OCI-LY7 (cell line): ENCODE measurements around the gene ATP4A. TPM values are rescaled to one million over a fixed set of nuclear protein-coding genes. Genes with fewer than 3 reads are reported as not detected.

Source experiments
- BruUV-seq: library from RNA; stranded (reverse); fragments of 400-500 nt; replicated peaks from 2 replicates; lab custom pipeline; 2021; lab: Mats Ljungman, UMichigan
- CTCF ChIA-PET: fragments of 300-600 bp; sonication (Branson Sonifier 250); formaldehyde crosslinking; loops from one replicate; lab custom pipeline; 2022; ENCODE audit warnings: antibody characterized with exemption; ENCODE audit not compliant: unreplicated experiment; lab: Charles Lee
- POLR2A ChIA-PET: fragments of 300-600 bp; sonication (Branson Sonifier 250); formaldehyde crosslinking; loops from one replicate; lab custom pipeline; 2022; ENCODE audit warnings: antibody characterized with exemption; lab: Charles Lee
- DNase-seq: peaks from one replicate; pipeline ENCODE4 v3.0.0-alpha.2; 2015; ENCODE audit warnings: low spot score
- H2AFZ ChIP-seq: fragments of 200-600 bp; sonication (generic), shearing (Covaris generic); 2 replicates; pipeline ENCODE4 v1.6.1; 2014; ENCODE audit warnings: mild to moderate bottlenecking, antibody characterized with exemption, low read length, moderate library complexity
- H3K27ac ChIP-seq: fragments of 200-600 bp; sonication (generic); 2 replicates; pipeline ENCODE4 v1.5.1; 2014; ENCODE audit warnings: mixed run types, low read depth, mild to moderate bottlenecking, moderate library complexity, low read length, inconsistent platforms; ENCODE audit not compliant: poor library complexity, severe bottlenecking
- H3K36me3 ChIP-seq: fragments of 200-600 bp; sonication (generic); 2 replicates; pipeline ENCODE4 v1.6.1; 2014; ENCODE audit warnings: mild to moderate bottlenecking, antibody characterized with exemption, low read length, moderate library complexity, mixed read lengths; ENCODE audit not compliant: insufficient read depth
- H3K4me1 ChIP-seq: fragments of 200-600 bp; sonication (generic); 2 replicates; pipeline ENCODE4 v1.5.1; 2014; ENCODE audit warnings: mild to moderate bottlenecking, low read length; ENCODE audit not compliant: insufficient read depth, poor library complexity, severe bottlenecking
- H3K4me2 ChIP-seq: fragments of 200-600 bp; sonication (generic); 2 replicates; pipeline ENCODE4 v1.6.1; 2014; ENCODE audit warnings: mild to moderate bottlenecking, low read length
- H3K4me3 ChIP-seq: fragments of 200-600 bp; sonication (generic); 2 replicates; pipeline ENCODE4 v1.5.1; 2014; ENCODE audit warnings: mild to moderate bottlenecking, low read depth, low read length; ENCODE audit not compliant: poor library complexity, severe bottlenecking
- H3K79me2 ChIP-seq: fragments of 200-600 bp; sonication (generic); 2 replicates; pipeline ENCODE4 v1.6.1; 2016; ENCODE audit warnings: low read depth, mild to moderate bottlenecking, low read length, moderate library complexity, mixed read lengths; ENCODE audit not compliant: insufficient read depth
- H3K9me2 ChIP-seq: fragments of 200-600 bp; sonication (generic); 2 replicates; pipeline ENCODE4 v1.6.1; 2016; ENCODE audit warnings: mild to moderate bottlenecking, low read length, mixed read lengths; ENCODE audit not compliant: insufficient read depth
- H3K9me3 ChIP-seq: fragments of 200-600 bp; sonication (generic); 2 replicates; pipeline ENCODE4 v1.6.1; 2014; ENCODE audit warnings: mild to moderate bottlenecking, mixed run types, low read length, mixed read lengths
- H4K20me1 ChIP-seq: fragments of 200-600 bp; sonication (generic); 2 replicates; pipeline ENCODE4 v1.6.1; 2014; ENCODE audit warnings: mild to moderate bottlenecking, antibody characterized with exemption, low read length, moderate library complexity, mixed read lengths; ENCODE audit not compliant: insufficient read depth
- EZH2phosphoT487 ChIP-seq: fragments of 200-600 bp; sonication (generic); IDR thresholded peaks from 2 replicates; pipeline ENCODE4 v1.6.1; 2018; ENCODE audit warnings: low read depth, borderline replicate concordance, mild to moderate bottlenecking, mixed run types, antibody characterized with exemption, low read length, moderate library complexity, mixed read lengths
- intact Hi-C: fragments of 100-400 bp; cut with micrococcal nuclease; formaldehyde crosslinking; loops from one replicate; pipeline ENCODE4 v1.10.0; 2022; ENCODE audit not compliant: unreplicated experiment
- total RNA-seq, 2 experiments: library from RNA; depleted of rRNA in 1 of 2; stranded (reverse); fragments of >200 nt in 1 of 2; shearing (Covaris generic) in 1 of 2; gene quantifications; 2 replicates each; pipeline ENCODE4 v1.2.3, GENCODE V29; 2014 to 2022
- TF ChIP-seq, protein P1 (sequence below): fragments of 200-600 bp; sonication (generic); conservative IDR thresholded peaks from 2 replicates; pipeline ENCODE4 v1.5.1; 2014; ENCODE audit warnings: mild to moderate bottlenecking, antibody characterized with exemption, low read length, moderate library complexity, mixed read lengths

ATP4A gene
- total RNA-seq, 2 experiments from 2014 or later = 0.36 to 0.92 TPM

DNA sequence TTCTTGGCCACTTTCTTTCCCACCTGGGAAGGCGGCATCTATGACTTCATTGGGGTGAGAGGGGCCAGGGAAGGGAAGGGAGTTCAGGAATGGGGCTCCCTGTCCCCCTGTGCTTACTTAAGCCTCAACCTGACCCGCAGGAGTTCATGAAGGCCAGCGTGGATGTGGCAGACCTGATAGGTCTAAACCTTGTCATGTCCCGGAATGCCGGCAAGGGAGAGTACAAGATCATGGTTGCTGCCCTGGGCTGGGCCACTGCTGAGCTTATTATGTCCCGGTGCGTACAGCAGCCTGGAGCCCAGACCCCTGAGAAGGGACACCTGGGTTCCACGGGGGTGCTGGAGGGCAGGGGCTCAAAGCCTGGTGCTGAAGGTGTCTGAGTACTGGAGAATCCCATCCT lies 16.9 kb downstream of the ATP4A start:
- H3K4me1 ChIP-seq = peaks cover 15% of the 10 kb centered on the region
- DNase-seq = no peak
- no peak overlapping the region for H3K27ac ChIP-seq
- no peaks in the 10 kb centered on the region for H4K20me1 ChIP-seq
- ChIA-PET CTCF (interaction anchor here (0.6 kb wide), 1 partner anchor 160 kb away, joined by 3 read pairs; no protein-coding TSS in a partner anchor), POLR2A (interaction anchor here (1.5 kb wide), 1 partner anchor 99 kb away, joined by 3 read pairs; no protein-coding TSS in a partner anchor)
- H3K79me2 ChIP-seq = peaks cover 17% of the 10 kb centered on the region; the same call in 1 of the 2 replicates
- intact Hi-C loops = loop anchor here (2.0 to 5.0 kb wide), 3 partner anchors 101 to 170 kb away; partner anchors contain the start of gene COX6B1
- TF ChIP-seq EZH2phosphoT487 = no peak
- TF ChIP-seq, protein P1, sequence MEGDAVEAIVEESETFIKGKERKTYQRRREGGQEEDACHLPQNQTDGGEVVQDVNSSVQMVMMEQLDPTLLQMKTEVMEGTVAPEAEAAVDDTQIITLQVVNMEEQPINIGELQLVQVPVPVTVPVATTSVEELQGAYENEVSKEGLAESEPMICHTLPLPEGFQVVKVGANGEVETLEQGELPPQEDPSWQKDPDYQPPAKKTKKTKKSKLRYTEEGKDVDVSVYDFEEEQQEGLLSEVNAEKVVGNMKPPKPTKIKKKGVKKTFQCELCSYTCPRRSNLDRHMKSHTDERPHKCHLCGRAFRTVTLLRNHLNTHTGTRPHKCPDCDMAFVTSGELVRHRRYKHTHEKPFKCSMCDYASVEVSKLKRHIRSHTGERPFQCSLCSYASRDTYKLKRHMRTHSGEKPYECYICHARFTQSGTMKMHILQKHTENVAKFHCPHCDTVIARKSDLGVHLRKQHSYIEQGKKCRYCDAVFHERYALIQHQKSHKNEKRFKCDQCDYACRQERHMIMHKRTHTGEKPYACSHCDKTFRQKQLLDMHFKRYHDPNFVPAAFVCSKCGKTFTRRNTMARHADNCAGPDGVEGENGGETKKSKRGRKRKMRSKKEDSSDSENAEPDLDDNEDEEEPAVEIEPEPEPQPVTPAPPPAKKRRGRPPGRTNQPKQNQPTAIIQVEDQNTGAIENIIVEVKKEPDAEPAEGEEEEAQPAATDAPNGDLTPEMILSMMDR = no peak
- H2AFZ ChIP-seq = no peak overlapping the region
- BruUV-seq = no TSS peak
- H3K4me3 ChIP-seq = peak overlapping the region; percentile 80
- no peaks in the 10 kb centered on the region for H3K9me3 ChIP-seq
- H3K4me2 ChIP-seq = peak overlapping the region; percentile 94
- no peaks in the 10 kb centered on the region; the same call in 1 of the 2 replicates for H3K36me3 ChIP-seq
- no peaks in the 10 kb centered on the region for H3K9me2 ChIP-seq

DNA sequence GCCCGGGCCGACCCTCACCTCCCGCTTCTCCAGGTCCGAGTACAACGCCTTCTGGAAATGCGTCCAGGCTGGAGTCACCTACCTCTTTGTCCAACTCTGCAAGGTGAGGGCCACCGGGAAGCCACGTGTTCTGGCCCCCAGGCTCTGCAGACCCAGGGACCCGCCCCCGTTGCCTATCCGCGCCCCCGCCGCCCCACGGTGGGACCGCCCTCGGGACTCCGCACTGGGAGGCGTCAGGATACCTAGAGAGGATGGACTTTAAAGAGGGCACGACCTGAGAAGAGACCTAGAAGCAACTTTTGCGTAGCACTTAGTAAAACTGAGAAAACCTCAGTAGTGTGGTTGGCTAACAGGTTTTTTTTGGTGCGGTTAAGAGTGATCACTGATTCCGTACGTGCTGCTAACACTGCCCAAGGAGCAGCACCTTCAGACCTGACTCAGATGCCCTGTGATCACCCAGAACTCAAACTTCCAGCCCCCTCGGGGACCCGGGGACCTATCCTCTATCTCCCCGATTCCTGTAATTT lies 17.5 kb downstream of the ATP4A start:
- Histone ChIP-seq H3K79me2 (peaks cover 17% of the 10 kb centered on the region; the same call in 1 of the 2 replicates), H3K9me3 (no peaks in the 10 kb centered on the region), H3K4me3 (peak overlapping the region; percentile 80), H4K20me1 (no peaks in the 10 kb centered on the region), H3K36me3 (no peaks in the 10 kb centered on the region; the same call in 1 of the 2 replicates), H3K9me2 (no peaks in the 10 kb centered on the region), H3K4me2 (peak overlapping the region; percentile 94), H3K27ac (peak overlapping the region; percentile 3), H3K4me1 (peaks cover 21% of the 10 kb centered on the region), H2AFZ (peak overlapping the region; percentile 73)
- intact Hi-C loops = loop anchor here (1.0 to 5.0 kb wide), 4 partner anchors 66 to 171 kb away; partner anchors contain the start of genes COX6B1 and HAUS5
- peak; percentile 42 for DNase-seq
- TF ChIP-seq, protein P1 = no peak
- no peak for TF ChIP-seq EZH2phosphoT487
- ChIA-PET CTCF (no interaction called here), POLR2A (no interaction called here)
- no TSS peak for BruUV-seq
